Liver (tissue), 9 donors: ENCODE results near the gene FBXL4. TPM values are rescaled to one million over a fixed set of nuclear protein-coding genes. Genes with fewer than 3 reads are reported as not detected.

Source experiments
- DNase-seq: peaks from one replicate; pipeline ENCODE4 v3.0.0-alpha.2; 2017; ENCODE audit warnings: low spot score
- H3K27ac ChIP-seq, 2 donors: one replicate each; pipeline ENCODE4 v1.7.0; 2013; ENCODE audit warnings: inconsistent platforms in 2 of 2, low read length in 2 of 2, control low read depth in 1 of 2, low read depth in 1 of 2, mild to moderate bottlenecking in 1 of 2
- H3K27me3 ChIP-seq, 4 donors: one replicate each; pipeline versions ENCODE4 v1.6.1 to v1.7.0; 2013; ENCODE audit warnings: low read length in 3 of 4, inconsistent platforms in 1 of 4, mild to moderate bottlenecking in 1 of 4, moderate library complexity in 1 of 4; ENCODE audit not compliant: control insufficient read depth in 4 of 4, insufficient read depth in 4 of 4
- H3K36me3 ChIP-seq, 4 donors: one replicate each; pipeline versions ENCODE4 v1.6.1 to v1.7.0; 2013; ENCODE audit warnings: low read length in 3 of 4, mild to moderate bottlenecking in 3 of 4, low read depth in 1 of 4, moderate library complexity in 1 of 4; ENCODE audit not compliant: control insufficient read depth in 4 of 4, insufficient read depth in 3 of 4
- H3K4me1 ChIP-seq, 4 donors: one replicate each; pipeline versions ENCODE4 v1.6.1 to v1.7.0; 2013; ENCODE audit warnings: low read length in 3 of 4, mild to moderate bottlenecking in 3 of 4, moderate library complexity in 1 of 4; ENCODE audit not compliant: control insufficient read depth in 4 of 4, insufficient read depth in 4 of 4
- H3K4me3 ChIP-seq, 3 donors: one replicate each; pipeline versions ENCODE4 v1.6.1 to v1.7.0; 2013; ENCODE audit warnings: low read length in 3 of 3, control low read depth in 1 of 3, low read depth in 1 of 3, mild to moderate bottlenecking in 1 of 3
- H3K9ac ChIP-seq, 2 donors: one replicate each; pipeline ENCODE4 v1.7.0; 2013; ENCODE audit warnings: low read length in 2 of 2, mild to moderate bottlenecking in 2 of 2, moderate library complexity in 2 of 2, control low read depth in 1 of 2, low read depth in 1 of 2
- H3K9me3 ChIP-seq, 4 donors: one replicate each; pipeline versions ENCODE4 v1.6.1 to v1.7.0; 2013; ENCODE audit warnings: low read length in 3 of 4; ENCODE audit not compliant: control insufficient read depth in 4 of 4
- ATF3 ChIP-seq: IDR thresholded peaks from 2 replicates; pipeline ENCODE4 v1.6.1; 2016; ENCODE audit warnings: antibody characterized with exemption
- CTCF ChIP-seq: fragments of 150-350 bp; IDR thresholded peaks from 2 replicates; pipeline ENCODE4 v1.5.1; 2017; ENCODE audit warnings: improper control_type of control experiment, low read depth, low read length; ENCODE audit not compliant: missing input control
- EGR1 ChIP-seq, 2 donors: IDR thresholded peaks; 2 replicates each; pipeline ENCODE4 v1.6.1; 2016 to 2018; ENCODE audit warnings: antibody characterized with exemption in 2 of 2, low read depth in 2 of 2
- FOXA1 ChIP-seq: IDR thresholded peaks from 2 replicates; pipeline ENCODE4 v1.6.1; 2016; ENCODE audit warnings: antibody characterized with exemption
- GABPA ChIP-seq, 2 donors: IDR thresholded peaks in 1 of 2; conservative IDR thresholded peaks in 1 of 2; 2 replicates each; pipeline ENCODE4 v1.6.1; 2016; ENCODE audit warnings: antibody characterized with exemption in 2 of 2, mild to moderate bottlenecking in 1 of 2, moderate library complexity in 1 of 2
- HNF4A ChIP-seq, 2 donors: conservative IDR thresholded peaks; 2 replicates each; pipeline ENCODE4 v1.6.1; 2016; ENCODE audit warnings: antibody characterized with exemption in 2 of 2, mild to moderate bottlenecking in 2 of 2
- HNF4G ChIP-seq: IDR thresholded peaks from 2 replicates; pipeline ENCODE4 v1.6.1; 2016; ENCODE audit warnings: antibody characterized with exemption
- JUND ChIP-seq, 2 donors: IDR thresholded peaks; 2 replicates each; pipeline ENCODE4 v1.6.1; 2016; ENCODE audit warnings: antibody characterized with exemption in 2 of 2
- MAX ChIP-seq: IDR thresholded peaks from 2 replicates; pipeline ENCODE4 v1.6.1; 2016; ENCODE audit warnings: antibody characterized with exemption
- REST ChIP-seq: IDR thresholded peaks from 2 replicates; pipeline ENCODE4 v1.6.1; 2016; ENCODE audit warnings: antibody characterized with exemption, mild to moderate bottlenecking
- RXRA ChIP-seq, 2 donors: IDR thresholded peaks; 2 replicates each; pipeline ENCODE4 v1.6.1; 2017 to 2018; ENCODE audit warnings: antibody characterized with exemption in 2 of 2, mild to moderate bottlenecking in 1 of 2
- SP1 ChIP-seq: IDR thresholded peaks from 2 replicates; pipeline ENCODE4 v1.6.1; 2018; ENCODE audit warnings: antibody characterized with exemption, mild to moderate bottlenecking
- YY1 ChIP-seq: IDR thresholded peaks from 2 replicates; pipeline ENCODE4 v1.6.1; 2016; ENCODE audit warnings: antibody characterized with exemption, mild to moderate bottlenecking
- ZBTB33 ChIP-seq: IDR thresholded peaks from 2 replicates; pipeline ENCODE4 v1.6.1; 2016; ENCODE audit warnings: antibody characterized with exemption
- WGBS: extraction: QIAGEN DNeasy Blood & Tissue Kit; methylation state at CpG from one replicate; pipeline ENCODE4 v1.1.7; 2013; 5-methylcytosine and 5-hydroxymethylcytosine counted together
- polyA plus RNA-seq, 2 donors: library from polyadenylated mRNA; stranded (reverse) in 1 of 2; unstranded in 1 of 2; fragments of 200-250 nt in 1 of 2; fragments of >200 nt in 1 of 2; fragmentation: Nextera tagmentation in 1 of 2; extraction: Ambion mirVana in 1 of 2; gene quantifications; one replicate each; pipeline versions ENCODE4 v1.2.1 to v1.2.3, GENCODE V29; 2013 to 2015
- total RNA-seq, 2 donors: library from RNA; depleted of rRNA; stranded (reverse); fragments of >200 nt; gene quantifications; one replicate each; pipeline ENCODE4 v1.2.3, GENCODE V29; 2014
- donor health status: healthy.
- donor health status: healthy.
- donor health status: healthy.
- donor health status: healthy.
- donor health status: healthy.

The FBXL4 gene
- total and polyA plus RNA-seq, 4 donors = 4.1 to 18.8 (median 14.0) TPM

- WGBS = 78% methylated on average over 7 of the region's 7 CpGs
- DNase-seq = no peak
- H3K4me1 ChIP-seq = peaks cover 0 to 10% (median 2%) of the 10 kb centered on the region in 4 donors
- no peak overlapping the region for H3K9ac ChIP-seq
- H3K4me3 ChIP-seq = no peak overlapping the region
- H3K36me3 ChIP-seq = no peaks in the 10 kb centered on the region
- no peak overlapping the region for H3K27ac ChIP-seq
- TF ChIP-seq GABPA (IDR thresholded peaks at IDR 0.05 in 1 of 2, conservative IDR thresholded peaks at IDR 0.05 in 1 of 2) = no peak
- TF ChIP-seq YY1 = no peak
- no peak for TF ChIP-seq ZBTB33
- no peak for TF ChIP-seq EGR1 (IDR thresholded peaks at IDR 0.05; ENCODE audit: low read depth in 2 of 2)
- TF ChIP-seq HNF4A (conservative IDR thresholded peaks at IDR 0.05) = no peak
- no peak for TF ChIP-seq ATF3
- TF ChIP-seq REST = no peak
- TF ChIP-seq JUND (IDR thresholded peaks at IDR 0.05) = no peak
- no peak for TF ChIP-seq CTCF
- no peak for TF ChIP-seq SP1
- TF ChIP-seq MAX = no peak
- no peak for TF ChIP-seq HNF4G
- TF ChIP-seq RXRA (IDR thresholded peaks at IDR 0.05) = no peak
- TF ChIP-seq FOXA1 = no peak
- H3K9me3 ChIP-seq = no peaks in the 10 kb centered on the region
- H3K27me3 ChIP-seq = no peaks in the 10 kb centered on the region
These were observed 15.4 kb downstream of the FBXL4 start for GRCh38 chr6:98932381-98932780.

GRCh38 chr6:98931696-98932095 lies 16.1 kb downstream of the FBXL4 start:
- TF ChIP-seq GABPA (IDR thresholded peaks at IDR 0.05 in 1 of 2, conservative IDR thresholded peaks at IDR 0.05 in 1 of 2) = no peak
- TF ChIP-seq HNF4A (conservative IDR thresholded peaks at IDR 0.05) = no peak
- 83% methylated on average over 3 of the region's 3 CpGs for WGBS
- Histone ChIP-seq H3K9me3 (no peaks in the 10 kb centered on the region), H3K9ac (no peak overlapping the region), H3K27me3 (no peaks in the 10 kb centered on the region), H3K36me3 (no peaks in the 10 kb centered on the region), H3K4me1 (peaks cover 0 to 11% (median 3%) of the 10 kb centered on the region in 4 donors), H3K27ac (no peak overlapping the region), H3K4me3 (no peak overlapping the region)
- DNase-seq = no peak
